ENCODE data around the gene IQGAP3.
A peak's percentile ranks its signal among the peaks of the same experiment; 100 is the strongest.

IQGAP3 gene

GRCh38 chr1:156492591-156493080, 79.7 kb downstream of the IQGAP3 start:
- DNase-seq (ENCODE audit: low read depth): no peak
- peak overlapping the region; percentile 32 for H3K4me3 ChIP-seq (ENCODE audit: low read depth, low read length)
- TF ChIP-seq CTCF (IDR thresholded peaks at IDR 0.05; ENCODE audit: low read depth, low read length, missing control alignments): no peak

- H3K4me3 ChIP-seq (ENCODE audit: low read depth, low read length): peak overlapping the region; percentile 45; the same call in 1 of the 2 replicates
- TF ChIP-seq CTCF (IDR thresholded peaks at IDR 0.05; ENCODE audit: low read depth, low read length, missing control alignments): no peak
- no peak for DNase-seq (ENCODE audit: low read depth)
Measured at GRCh38 chr1:156492013-156492590, 80.3 kb downstream of the IQGAP3 start.

- H3K4me3 ChIP-seq (ENCODE audit: low read depth, low read length): peak overlapping the region; percentile 45
- peak; percentile 7 for TF ChIP-seq CTCF (IDR thresholded peaks at IDR 0.05; ENCODE audit: low read depth, low read length, missing control alignments)
- DNase-seq (ENCODE audit: low read depth): no peak
Measured at GRCh38 chr1:156491151-156491949, 81.0 kb downstream of the IQGAP3 start.

- H3K4me3 ChIP-seq (ENCODE audit: low read depth, low read length): peak overlapping the region; percentile 45
Measured at GRCh38 chr1:156490401-156491032, 81.8 kb downstream of the IQGAP3 start.

GRCh38 chr1:156489935-156490293, 82.5 kb downstream of the IQGAP3 start:
- TF ChIP-seq CTCF (IDR thresholded peaks at IDR 0.05; ENCODE audit: low read depth, low read length, missing control alignments): no peak
- no peak for DNase-seq (ENCODE audit: low read depth)
- peak overlapping the region; percentile 45 for H3K4me3 ChIP-seq (ENCODE audit: low read depth, low read length)

More at GRCh38 chr1:156490401-156491032, 81.8 kb downstream of the IQGAP3 start:
- TF ChIP-seq CTCF (IDR thresholded peaks at IDR 0.05; ENCODE audit: low read depth, low read length, missing control alignments): no peak
- no peak for DNase-seq (ENCODE audit: low read depth)

GRCh38 chr1:156489166-156489934, 83.0 kb downstream of the IQGAP3 start:
- TF ChIP-seq CTCF (IDR thresholded peaks at IDR 0.05; ENCODE audit: low read depth, low read length, missing control alignments): no peak
- DNase-seq (ENCODE audit: low read depth): no peak
- H3K4me3 ChIP-seq (ENCODE audit: low read depth, low read length): peak overlapping the region; percentile 45

Measured in GM12864 (cell line).